PC-3 (cell line): ENCODE data around the gene UBE3D. TPM values are rescaled to one million over a fixed set of nuclear protein-coding genes. Genes with fewer than 3 reads are reported as not detected.
A peak's percentile ranks its signal among the peaks of the same experiment; 100 is the strongest.

ENCODE experiments used
- ATAC-seq: fragments of 200-7000 bp; cut with Tn5 transposase; 2 replicates; pipeline ENCODE4 v1.9.1; 2020; ENCODE audit warnings: mild to moderate bottlenecking, moderate library complexity
- BruUV-seq: library from RNA; stranded (reverse); fragments of 400-500 nt; replicated peaks from 2 replicates; lab custom pipeline; 2021; lab: Mats Ljungman, UMichigan
- CTCF ChIA-PET: fragments of 300-600 bp; sonication (Branson Sonifier 250); formaldehyde crosslinking; loops from one replicate; lab custom pipeline; 2022; ENCODE audit warnings: antibody characterized with exemption; lab: Charles Lee
- POLR2A ChIA-PET: fragments of 300-600 bp; sonication (Branson Sonifier 250); formaldehyde crosslinking; loops from one replicate; lab custom pipeline; 2022; ENCODE audit warnings: antibody characterized with exemption; ENCODE audit not compliant: unreplicated experiment; lab: Charles Lee
- DNase-seq: peaks from one replicate; pipeline ENCODE4 v3.0.0-alpha.2; 2015
- H2AFZ ChIP-seq: fragments of 300-600 bp; sonication (generic); 2 replicates; pipeline ENCODE4 v1.6.0; 2016; ENCODE audit warnings: antibody characterized with exemption, low read length
- H3F3A ChIP-seq: fragments of 300-600 bp; sonication (generic); one replicate; pipeline ENCODE4 v1.6.0; 2017; ENCODE audit warnings: antibody characterized with exemption, low read length, control low read depth, mild to moderate bottlenecking; ENCODE audit not compliant: unreplicated experiment
- H3K27ac ChIP-seq: fragments of 300-600 bp; sonication (generic); 2 replicates; pipeline ENCODE4 v1.5.1; 2016; ENCODE audit warnings: mild to moderate bottlenecking, low read length
- H3K27me3 ChIP-seq: fragments of 300-600 bp; sonication (generic); 2 replicates; pipeline ENCODE4 v1.6.1; 2016; ENCODE audit warnings: low read length, mixed read lengths
- H3K36me3 ChIP-seq: fragments of 300-600 bp; sonication (generic); 2 replicates; pipeline ENCODE4 v1.6.1; 2016; ENCODE audit warnings: low read depth, mixed run types, low read length, mixed read lengths
- H3K4me1 ChIP-seq: fragments of 300-600 bp; sonication (generic); 2 replicates; pipeline ENCODE4 v1.5.1; 2016; ENCODE audit warnings: low read length; ENCODE audit not compliant: insufficient read depth
- H3K4me2 ChIP-seq: fragments of 300-600 bp; sonication (generic); 2 replicates; pipeline ENCODE4 v1.6.0; 2016; ENCODE audit warnings: low read length
- H3K4me3 ChIP-seq: fragments of 300-600 bp; sonication (generic); 2 replicates; pipeline ENCODE4 v1.5.1; 2016; ENCODE audit warnings: mild to moderate bottlenecking, low read length, mixed read lengths
- H3K79me2 ChIP-seq: fragments of 300-600 bp; sonication (generic); 2 replicates; pipeline ENCODE4 v1.6.1; 2017; ENCODE audit warnings: low read length, mixed read lengths
- H3K9ac ChIP-seq: fragments of 300-600 bp; sonication (generic); 2 replicates; pipeline ENCODE4 v1.6.0; 2016; ENCODE audit warnings: mild to moderate bottlenecking, low read length
- H3K9me2 ChIP-seq: fragments of 300-600 bp; sonication (generic); replicated peaks from 2 replicates; pipeline ENCODE4 v1.6.1; 2016; ENCODE audit warnings: mixed run types, low read length, mixed read lengths
- H3K9me3 ChIP-seq: fragments of 300-600 bp; sonication (generic); 2 replicates; pipeline ENCODE4 v1.6.1; 2016; ENCODE audit warnings: low read length, mixed read lengths
- H4K20me1 ChIP-seq: fragments of 300-600 bp; sonication (generic); 2 replicates; pipeline ENCODE4 v1.6.1; 2016; ENCODE audit warnings: low read length, mixed read lengths
- CTCF ChIP-seq: fragments of 300-600 bp; sonication (generic); conservative IDR thresholded peaks from 2 replicates; pipeline ENCODE4 v1.5.1; 2017; ENCODE audit warnings: antibody characterized with exemption, low read depth, mild to moderate bottlenecking, low read length
- EZH2 ChIP-seq: fragments of 300-600 bp; sonication (generic); IDR thresholded peaks from one replicate; pipeline ENCODE4 v1.6.1; 2017; ENCODE audit warnings: antibody characterized with exemption, mild to moderate bottlenecking, low read length; ENCODE audit not compliant: unreplicated experiment
- EZH2phosphoT487 ChIP-seq: fragments of 300-600 bp; sonication (generic); IDR thresholded peaks from 2 replicates; pipeline ENCODE4 v1.6.1; 2018; ENCODE audit warnings: mild to moderate bottlenecking, antibody characterized with exemption, low read length, borderline replicate concordance
- intact Hi-C: fragments of 100-400 bp; cut with micrococcal nuclease; formaldehyde crosslinking; loops from 2 replicates; pipeline ENCODE4 v1.9.0; 2023
- total RNA-seq: library from RNA; depleted of rRNA; stranded (reverse); fragments of >200 nt; gene quantifications from 2 replicates; pipeline ENCODE4 v1.2.3, GENCODE V29; 2014

The UBE3D gene
- total RNA-seq, 1 experiment from 2014 or later, result 5.0 TPM

- POLR2A ChIA-PET, result no interaction called here
- CTCF ChIA-PET, result no interaction called here
These were observed 75.8 kb downstream of the UBE3D start for GRCh38 chr6:82989736-82990290.

GRCh38 chr6:82988930-82989351 lies 76.7 kb downstream of the UBE3D start:
- H3K79me2 ChIP-seq, result no peaks in the 10 kb centered on the region
- H3K4me2 ChIP-seq, result no peak overlapping the region
- no peaks in the 10 kb centered on the region for H3K27me3 ChIP-seq
- no peaks in the 10 kb centered on the region for H3K9me2 ChIP-seq
- no peaks in the 10 kb centered on the region for H3F3A ChIP-seq
- peaks cover 14% of the 10 kb centered on the region; the same call in 1 of the 2 replicates for H3K4me1 ChIP-seq
- ChIA-PET CTCF (no interaction called here), POLR2A (interaction anchor here (0.5 kb wide), 1 partner anchor 49 kb away, joined by 4 read pairs; no protein-coding TSS in a partner anchor)
- H2AFZ ChIP-seq, result no peak overlapping the region
- no peak overlapping the region for H3K4me3 ChIP-seq
- no peaks in the 10 kb centered on the region for H3K36me3 ChIP-seq
- no peak overlapping the region for H3K9ac ChIP-seq
- intact Hi-C loops, result no loop called here
- H4K20me1 ChIP-seq, result no peaks in the 10 kb centered on the region
- ATAC-seq, result peak; percentile 70
- no peak overlapping the region for H3K27ac ChIP-seq
- no TSS peak for BruUV-seq
- no peaks in the 10 kb centered on the region for H3K9me3 ChIP-seq
- DNase-seq, result peak; percentile 36
- TF ChIP-seq EZH2phosphoT487 (no peak), CTCF (no peak), EZH2 (no peak)

More at GRCh38 chr6:82989736-82990290, 75.8 kb downstream of the UBE3D start:
- no peaks in the 10 kb centered on the region for H3K9me2 ChIP-seq
- DNase-seq (no peak), ATAC-seq (peak; percentile 15; the same call in 1 of the 2 replicates)
- no TSS peak for BruUV-seq
- H3K79me2 ChIP-seq, result no peaks in the 10 kb centered on the region
- H3K27ac ChIP-seq, result no peak overlapping the region
- intact Hi-C loops, result no loop called here
- no peak overlapping the region for H3K9ac ChIP-seq
- no peaks in the 10 kb centered on the region for H3K36me3 ChIP-seq
- no peaks in the 10 kb centered on the region for H3F3A ChIP-seq
- no peak overlapping the region for H3K4me3 ChIP-seq
- H3K4me1 ChIP-seq, result peaks cover 14% of the 10 kb centered on the region; the same call in 1 of the 2 replicates
- TF ChIP-seq EZH2phosphoT487, result no peak
- no peak for TF ChIP-seq EZH2
- TF ChIP-seq CTCF, result no peak
- H3K27me3 ChIP-seq, result no peaks in the 10 kb centered on the region
- no peak overlapping the region for H3K4me2 ChIP-seq
- no peaks in the 10 kb centered on the region for H3K9me3 ChIP-seq
- no peak overlapping the region for H2AFZ ChIP-seq
- no peaks in the 10 kb centered on the region for H4K20me1 ChIP-seq

DNA sequence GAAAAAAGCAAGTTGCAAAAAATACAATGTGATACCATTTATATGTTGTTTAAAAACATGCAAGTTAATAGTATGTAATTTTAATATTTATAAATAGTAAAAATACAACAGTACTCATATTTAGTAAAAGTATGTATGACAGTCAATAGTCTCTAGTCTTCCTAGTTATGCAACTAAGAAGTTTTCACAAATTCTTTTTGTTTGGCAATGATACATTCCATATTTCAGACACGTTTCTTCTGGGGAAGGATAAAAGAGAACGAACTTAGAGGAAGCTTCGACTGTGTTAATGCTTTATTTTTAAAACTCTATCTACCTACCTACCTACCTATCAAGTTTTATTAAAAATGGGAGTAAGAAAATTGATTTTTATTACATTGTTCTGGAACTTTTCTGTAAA lies 77.7 kb downstream of the UBE3D start:
- Histone ChIP-seq H3K36me3 (no peaks in the 10 kb centered on the region), H3K27ac (no peak overlapping the region), H3K9me3 (no peaks in the 10 kb centered on the region), H3K9me2 (no peaks in the 10 kb centered on the region), H3K4me2 (no peak overlapping the region), H3F3A (no peaks in the 10 kb centered on the region), H3K4me3 (no peak overlapping the region), H3K4me1 (peaks cover 14% of the 10 kb centered on the region; the same call in 1 of the 2 replicates), H4K20me1 (no peaks in the 10 kb centered on the region), H3K79me2 (no peaks in the 10 kb centered on the region), H3K9ac (no peak overlapping the region), H3K27me3 (no peaks in the 10 kb centered on the region), H2AFZ (no peak overlapping the region)
- intact Hi-C loops, result no loop called here
- no TSS peak for BruUV-seq
- ATAC-seq (no peak), DNase-seq (no peak)
- ChIA-PET CTCF (no interaction called here), POLR2A (no interaction called here)
- TF ChIP-seq EZH2phosphoT487 (no peak), EZH2 (no peak), CTCF (no peak)
